ENCODE data around the gene MYOC. TPM values are rescaled to one million over a fixed set of nuclear protein-coding genes. Genes with fewer than 3 reads are reported as not detected.

Gene MYOC
- polyA plus RNA-seq, 1 donor from 2014 or later = not detected

DNA sequence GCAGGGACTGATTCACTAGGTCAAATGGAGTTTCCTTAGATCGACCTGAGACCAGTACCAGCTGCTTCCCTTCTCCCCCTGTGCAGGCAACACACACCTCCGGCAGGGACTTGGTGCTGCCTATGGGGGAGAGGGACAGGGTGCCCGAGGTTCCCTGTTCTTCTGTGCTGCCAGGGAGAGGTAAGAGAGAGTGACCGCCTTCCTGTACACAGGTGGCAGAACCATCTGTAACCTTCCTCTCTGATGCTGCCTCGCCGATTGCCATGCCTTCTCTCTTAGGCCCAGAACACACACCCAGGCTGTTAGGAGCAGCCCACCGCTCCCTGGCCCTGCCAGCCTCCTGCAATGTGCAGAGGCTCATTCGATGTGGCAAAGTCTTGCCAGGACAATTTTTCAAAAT, 9.3 kb downstream of the MYOC start:
- TF ChIP-seq SMC3 (conservative IDR thresholded peaks at IDR 0.05; ENCODE audit: poor library complexity) = no peak
- no peak for TF ChIP-seq MXI1 (conservative IDR thresholded peaks at IDR 0.05; ENCODE audit: poor library complexity, severe bottlenecking)
- TF ChIP-seq, protein P1, sequence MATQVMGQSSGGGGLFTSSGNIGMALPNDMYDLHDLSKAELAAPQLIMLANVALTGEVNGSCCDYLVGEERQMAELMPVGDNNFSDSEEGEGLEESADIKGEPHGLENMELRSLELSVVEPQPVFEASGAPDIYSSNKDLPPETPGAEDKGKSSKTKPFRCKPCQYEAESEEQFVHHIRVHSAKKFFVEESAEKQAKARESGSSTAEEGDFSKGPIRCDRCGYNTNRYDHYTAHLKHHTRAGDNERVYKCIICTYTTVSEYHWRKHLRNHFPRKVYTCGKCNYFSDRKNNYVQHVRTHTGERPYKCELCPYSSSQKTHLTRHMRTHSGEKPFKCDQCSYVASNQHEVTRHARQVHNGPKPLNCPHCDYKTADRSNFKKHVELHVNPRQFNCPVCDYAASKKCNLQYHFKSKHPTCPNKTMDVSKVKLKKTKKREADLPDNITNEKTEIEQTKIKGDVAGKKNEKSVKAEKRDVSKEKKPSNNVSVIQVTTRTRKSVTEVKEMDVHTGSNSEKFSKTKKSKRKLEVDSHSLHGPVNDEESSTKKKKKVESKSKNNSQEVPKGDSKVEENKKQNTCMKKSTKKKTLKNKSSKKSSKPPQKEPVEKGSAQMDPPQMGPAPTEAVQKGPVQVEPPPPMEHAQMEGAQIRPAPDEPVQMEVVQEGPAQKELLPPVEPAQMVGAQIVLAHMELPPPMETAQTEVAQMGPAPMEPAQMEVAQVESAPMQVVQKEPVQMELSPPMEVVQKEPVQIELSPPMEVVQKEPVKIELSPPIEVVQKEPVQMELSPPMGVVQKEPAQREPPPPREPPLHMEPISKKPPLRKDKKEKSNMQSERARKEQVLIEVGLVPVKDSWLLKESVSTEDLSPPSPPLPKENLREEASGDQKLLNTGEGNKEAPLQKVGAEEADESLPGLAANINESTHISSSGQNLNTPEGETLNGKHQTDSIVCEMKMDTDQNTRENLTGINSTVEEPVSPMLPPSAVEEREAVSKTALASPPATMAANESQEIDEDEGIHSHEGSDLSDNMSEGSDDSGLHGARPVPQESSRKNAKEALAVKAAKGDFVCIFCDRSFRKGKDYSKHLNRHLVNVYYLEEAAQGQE (IDR thresholded peaks at IDR 0.05; ENCODE audit: borderline replicate concordance) = no peak
- TF ChIP-seq, protein P2, sequence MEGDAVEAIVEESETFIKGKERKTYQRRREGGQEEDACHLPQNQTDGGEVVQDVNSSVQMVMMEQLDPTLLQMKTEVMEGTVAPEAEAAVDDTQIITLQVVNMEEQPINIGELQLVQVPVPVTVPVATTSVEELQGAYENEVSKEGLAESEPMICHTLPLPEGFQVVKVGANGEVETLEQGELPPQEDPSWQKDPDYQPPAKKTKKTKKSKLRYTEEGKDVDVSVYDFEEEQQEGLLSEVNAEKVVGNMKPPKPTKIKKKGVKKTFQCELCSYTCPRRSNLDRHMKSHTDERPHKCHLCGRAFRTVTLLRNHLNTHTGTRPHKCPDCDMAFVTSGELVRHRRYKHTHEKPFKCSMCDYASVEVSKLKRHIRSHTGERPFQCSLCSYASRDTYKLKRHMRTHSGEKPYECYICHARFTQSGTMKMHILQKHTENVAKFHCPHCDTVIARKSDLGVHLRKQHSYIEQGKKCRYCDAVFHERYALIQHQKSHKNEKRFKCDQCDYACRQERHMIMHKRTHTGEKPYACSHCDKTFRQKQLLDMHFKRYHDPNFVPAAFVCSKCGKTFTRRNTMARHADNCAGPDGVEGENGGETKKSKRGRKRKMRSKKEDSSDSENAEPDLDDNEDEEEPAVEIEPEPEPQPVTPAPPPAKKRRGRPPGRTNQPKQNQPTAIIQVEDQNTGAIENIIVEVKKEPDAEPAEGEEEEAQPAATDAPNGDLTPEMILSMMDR (IDR thresholded peaks at IDR 0.05; ENCODE audit: poor library complexity, severe bottlenecking) = no peak
- no peak for TF ChIP-seq EZH2 (IDR thresholded peaks at IDR 0.05; ENCODE audit: borderline replicate concordance, insufficient read depth, low read length, poor library complexity, severe bottlenecking)
- TF ChIP-seq TAF1 (IDR thresholded peaks at IDR 0.05; ENCODE audit: low read depth) = no peak
- no peak for TF ChIP-seq EP300 (conservative IDR thresholded peaks at IDR 0.05; ENCODE audit: poor library complexity, severe bottlenecking)
- no peak for TF ChIP-seq RAD21 (conservative IDR thresholded peaks at IDR 0.05)
- no peak for TF ChIP-seq POLR2AphosphoS5 (IDR thresholded peaks at IDR 0.05)
- Histone ChIP-seq H2AFZ (ENCODE audit: low read depth, low read length) (no peak overlapping the region), H3K4me3 (ENCODE audit: low read length) (no peak overlapping the region), H3K79me2 (replicated peaks; ENCODE audit: insufficient read depth, low read length) (no peaks in the 10 kb centered on the region), H3K9me2 (ENCODE audit: insufficient read depth, low read length) (no peaks in the 10 kb centered on the region), H4K20me1 (ENCODE audit: insufficient read depth) (no peaks in the 10 kb centered on the region), H3K36me3 (ENCODE audit: insufficient read depth, low read length) (no peaks in the 10 kb centered on the region), H3K9ac (ENCODE audit: low read length) (no peak overlapping the region), H3K27ac (ENCODE audit: low read length) (no peak overlapping the region), H3K9me3 (ENCODE audit: low read length) (no peaks in the 10 kb centered on the region), H3F3A (ENCODE audit: insufficient read depth, low read length, poor library complexity, severe bottlenecking) (no peaks in the 10 kb centered on the region), H3K27me3 (ENCODE audit: insufficient read depth, low read depth, low read length) (no peaks in the 10 kb centered on the region), H3K4me2 (ENCODE audit: low read length) (no peak overlapping the region)

DNA sequence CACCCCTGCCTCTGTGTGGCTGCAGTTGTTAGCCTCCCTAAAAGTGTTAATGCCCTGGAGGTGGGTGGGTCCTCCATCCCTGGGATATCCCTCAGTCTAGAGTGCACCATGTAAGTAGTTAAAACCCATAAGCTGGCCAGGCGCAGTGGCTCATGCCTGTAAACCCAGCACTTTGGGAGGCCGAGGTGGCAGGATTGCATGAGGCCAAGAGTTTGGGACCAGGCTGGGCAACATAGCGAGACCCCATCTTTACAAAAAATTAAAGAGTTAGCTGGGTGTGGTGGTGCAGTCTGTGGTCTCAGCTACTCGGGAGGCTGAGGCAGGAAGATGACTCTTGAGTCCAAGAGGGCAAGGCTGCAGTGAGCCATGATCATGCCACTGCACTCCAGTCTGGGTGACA, 10.3 kb downstream of the MYOC start:
- Histone ChIP-seq H3K79me2 (replicated peaks; ENCODE audit: insufficient read depth, low read length) (no peaks in the 10 kb centered on the region), H3K4me2 (ENCODE audit: low read length) (no peak overlapping the region), H3F3A (ENCODE audit: insufficient read depth, low read length, poor library complexity, severe bottlenecking) (no peaks in the 10 kb centered on the region), H2AFZ (ENCODE audit: low read depth, low read length) (no peak overlapping the region), H4K20me1 (ENCODE audit: insufficient read depth) (no peaks in the 10 kb centered on the region), H3K4me3 (ENCODE audit: low read length) (no peak overlapping the region), H3K9me3 (ENCODE audit: low read length) (no peaks in the 10 kb centered on the region), H3K9ac (ENCODE audit: low read length) (no peak overlapping the region), H3K36me3 (ENCODE audit: insufficient read depth, low read length) (no peaks in the 10 kb centered on the region), H3K9me2 (ENCODE audit: insufficient read depth, low read length) (no peaks in the 10 kb centered on the region), H3K27ac (ENCODE audit: low read length) (no peak overlapping the region), H3K27me3 (ENCODE audit: insufficient read depth, low read depth, low read length) (no peaks in the 10 kb centered on the region)
- no peak for TF ChIP-seq MXI1 (conservative IDR thresholded peaks at IDR 0.05; ENCODE audit: poor library complexity, severe bottlenecking)
- no peak for TF ChIP-seq SMC3 (conservative IDR thresholded peaks at IDR 0.05; ENCODE audit: poor library complexity)
- no peak for TF ChIP-seq EP300 (conservative IDR thresholded peaks at IDR 0.05; ENCODE audit: poor library complexity, severe bottlenecking)
- TF ChIP-seq EZH2 (IDR thresholded peaks at IDR 0.05; ENCODE audit: borderline replicate concordance, insufficient read depth, low read length, poor library complexity, severe bottlenecking) = no peak
- TF ChIP-seq POLR2AphosphoS5 (IDR thresholded peaks at IDR 0.05) = no peak
- no peak for TF ChIP-seq TAF1 (IDR thresholded peaks at IDR 0.05; ENCODE audit: low read depth)
- no peak for TF ChIP-seq RAD21 (conservative IDR thresholded peaks at IDR 0.05)
- TF ChIP-seq, protein P2 (IDR thresholded peaks at IDR 0.05; ENCODE audit: poor library complexity, severe bottlenecking) = no peak
- TF ChIP-seq, protein P1 (IDR thresholded peaks at IDR 0.05; ENCODE audit: borderline replicate concordance) = no peak

Measured in neural cell (in vitro differentiated cells).